ENCODE data around the gene LGALS3BP.

LGALS3BP gene

DNA sequence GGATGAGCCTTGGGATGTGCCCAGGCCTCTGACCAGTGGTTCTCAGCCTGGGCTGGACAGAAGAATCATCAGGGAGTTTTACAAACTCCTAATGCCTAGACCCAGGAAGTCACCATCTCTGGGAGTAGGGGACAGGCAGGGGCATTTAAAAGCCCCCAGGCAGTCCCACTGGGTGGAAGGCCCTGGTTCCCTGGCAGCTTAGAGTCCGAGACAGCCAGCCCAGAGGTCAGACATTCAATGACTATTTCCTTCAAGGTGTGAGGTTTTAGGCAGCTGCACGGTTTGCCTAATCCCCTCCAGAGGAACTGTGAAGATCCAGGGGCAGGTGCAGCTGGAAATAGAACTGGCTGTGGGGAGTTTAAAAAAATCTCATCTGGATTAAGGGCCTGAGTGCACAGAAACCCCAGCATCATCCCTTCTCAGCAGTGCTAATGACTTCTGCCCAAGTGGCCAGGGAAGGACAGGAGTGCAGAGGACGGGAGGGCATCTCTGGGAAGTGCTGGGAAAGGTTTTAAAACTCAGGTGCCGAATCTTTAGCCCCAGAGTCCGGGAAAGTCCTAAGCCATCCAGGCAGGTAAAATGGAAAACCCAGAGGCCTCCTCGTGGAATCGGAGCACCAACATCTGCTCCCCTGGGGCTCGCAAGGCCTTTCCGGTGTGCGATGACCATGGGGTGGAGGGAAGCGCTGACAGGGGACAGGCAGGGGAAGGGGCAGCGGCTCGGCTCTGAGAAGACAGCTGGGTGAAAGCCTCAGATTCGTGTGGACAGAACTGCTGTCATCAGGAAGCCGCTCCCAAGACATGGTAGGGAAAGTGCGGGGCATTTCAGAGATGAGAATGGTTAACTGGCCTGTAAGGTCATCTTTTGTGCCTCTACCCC, 1.5 kb upstream of the LGALS3BP start:
- no peak for TF ChIP-seq TAF1 (IDR thresholded peaks at IDR 0.05; ENCODE audit: low read depth)

DNA sequence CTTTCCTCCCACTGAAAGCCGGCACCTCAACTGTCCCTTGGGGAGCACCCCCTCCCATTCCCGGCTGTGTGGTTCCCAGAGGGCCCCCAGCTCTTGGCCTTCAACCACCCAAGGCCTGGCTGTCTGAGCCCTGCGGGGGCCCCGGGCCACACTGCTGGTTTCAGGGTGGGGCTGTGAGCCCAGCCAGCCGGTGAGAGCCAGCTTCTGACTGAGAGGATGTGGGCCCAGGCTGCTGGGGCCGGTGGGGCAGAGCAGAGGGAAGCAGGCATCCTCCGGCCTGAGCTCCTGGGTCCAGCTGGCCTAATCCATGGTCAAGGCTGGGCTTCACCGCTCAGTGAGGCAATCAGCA, 875 bp upstream of the LGALS3BP start:
- TF ChIP-seq, protein P1, sequence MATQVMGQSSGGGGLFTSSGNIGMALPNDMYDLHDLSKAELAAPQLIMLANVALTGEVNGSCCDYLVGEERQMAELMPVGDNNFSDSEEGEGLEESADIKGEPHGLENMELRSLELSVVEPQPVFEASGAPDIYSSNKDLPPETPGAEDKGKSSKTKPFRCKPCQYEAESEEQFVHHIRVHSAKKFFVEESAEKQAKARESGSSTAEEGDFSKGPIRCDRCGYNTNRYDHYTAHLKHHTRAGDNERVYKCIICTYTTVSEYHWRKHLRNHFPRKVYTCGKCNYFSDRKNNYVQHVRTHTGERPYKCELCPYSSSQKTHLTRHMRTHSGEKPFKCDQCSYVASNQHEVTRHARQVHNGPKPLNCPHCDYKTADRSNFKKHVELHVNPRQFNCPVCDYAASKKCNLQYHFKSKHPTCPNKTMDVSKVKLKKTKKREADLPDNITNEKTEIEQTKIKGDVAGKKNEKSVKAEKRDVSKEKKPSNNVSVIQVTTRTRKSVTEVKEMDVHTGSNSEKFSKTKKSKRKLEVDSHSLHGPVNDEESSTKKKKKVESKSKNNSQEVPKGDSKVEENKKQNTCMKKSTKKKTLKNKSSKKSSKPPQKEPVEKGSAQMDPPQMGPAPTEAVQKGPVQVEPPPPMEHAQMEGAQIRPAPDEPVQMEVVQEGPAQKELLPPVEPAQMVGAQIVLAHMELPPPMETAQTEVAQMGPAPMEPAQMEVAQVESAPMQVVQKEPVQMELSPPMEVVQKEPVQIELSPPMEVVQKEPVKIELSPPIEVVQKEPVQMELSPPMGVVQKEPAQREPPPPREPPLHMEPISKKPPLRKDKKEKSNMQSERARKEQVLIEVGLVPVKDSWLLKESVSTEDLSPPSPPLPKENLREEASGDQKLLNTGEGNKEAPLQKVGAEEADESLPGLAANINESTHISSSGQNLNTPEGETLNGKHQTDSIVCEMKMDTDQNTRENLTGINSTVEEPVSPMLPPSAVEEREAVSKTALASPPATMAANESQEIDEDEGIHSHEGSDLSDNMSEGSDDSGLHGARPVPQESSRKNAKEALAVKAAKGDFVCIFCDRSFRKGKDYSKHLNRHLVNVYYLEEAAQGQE (IDR thresholded peaks at IDR 0.05; ENCODE audit: low read depth) = no peak
- TF ChIP-seq FOXM1 (IDR thresholded peaks at IDR 0.05; ENCODE audit: borderline replicate concordance, low read depth) (no peak), RAD21 (IDR thresholded peaks at IDR 0.05; ENCODE audit: low read depth) (no peak), CEBPB (IDR thresholded peaks at IDR 0.05) (no peak), CREB1 (IDR thresholded peaks at IDR 0.05; ENCODE audit: low read depth) (no peak), YY1 (IDR thresholded peaks at IDR 0.05; ENCODE audit: low read depth) (no peak), TCF12 (IDR thresholded peaks at IDR 0.05; ENCODE audit: low read depth) (no peak), EGR1 (IDR thresholded peaks at IDR 0.05) (no peak), TAF1 (IDR thresholded peaks at IDR 0.05; ENCODE audit: low read depth) (no peak), ZBTB7A (IDR thresholded peaks at IDR 0.05; ENCODE audit: low read depth) (no peak)
- TF ChIP-seq, protein P2, sequence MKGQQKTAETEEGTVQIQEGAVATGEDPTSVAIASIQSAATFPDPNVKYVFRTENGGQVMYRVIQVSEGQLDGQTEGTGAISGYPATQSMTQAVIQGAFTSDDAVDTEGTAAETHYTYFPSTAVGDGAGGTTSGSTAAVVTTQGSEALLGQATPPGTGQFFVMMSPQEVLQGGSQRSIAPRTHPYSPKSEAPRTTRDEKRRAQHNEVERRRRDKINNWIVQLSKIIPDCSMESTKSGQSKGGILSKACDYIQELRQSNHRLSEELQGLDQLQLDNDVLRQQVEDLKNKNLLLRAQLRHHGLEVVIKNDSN (IDR thresholded peaks at IDR 0.05) = no peak

DNA sequence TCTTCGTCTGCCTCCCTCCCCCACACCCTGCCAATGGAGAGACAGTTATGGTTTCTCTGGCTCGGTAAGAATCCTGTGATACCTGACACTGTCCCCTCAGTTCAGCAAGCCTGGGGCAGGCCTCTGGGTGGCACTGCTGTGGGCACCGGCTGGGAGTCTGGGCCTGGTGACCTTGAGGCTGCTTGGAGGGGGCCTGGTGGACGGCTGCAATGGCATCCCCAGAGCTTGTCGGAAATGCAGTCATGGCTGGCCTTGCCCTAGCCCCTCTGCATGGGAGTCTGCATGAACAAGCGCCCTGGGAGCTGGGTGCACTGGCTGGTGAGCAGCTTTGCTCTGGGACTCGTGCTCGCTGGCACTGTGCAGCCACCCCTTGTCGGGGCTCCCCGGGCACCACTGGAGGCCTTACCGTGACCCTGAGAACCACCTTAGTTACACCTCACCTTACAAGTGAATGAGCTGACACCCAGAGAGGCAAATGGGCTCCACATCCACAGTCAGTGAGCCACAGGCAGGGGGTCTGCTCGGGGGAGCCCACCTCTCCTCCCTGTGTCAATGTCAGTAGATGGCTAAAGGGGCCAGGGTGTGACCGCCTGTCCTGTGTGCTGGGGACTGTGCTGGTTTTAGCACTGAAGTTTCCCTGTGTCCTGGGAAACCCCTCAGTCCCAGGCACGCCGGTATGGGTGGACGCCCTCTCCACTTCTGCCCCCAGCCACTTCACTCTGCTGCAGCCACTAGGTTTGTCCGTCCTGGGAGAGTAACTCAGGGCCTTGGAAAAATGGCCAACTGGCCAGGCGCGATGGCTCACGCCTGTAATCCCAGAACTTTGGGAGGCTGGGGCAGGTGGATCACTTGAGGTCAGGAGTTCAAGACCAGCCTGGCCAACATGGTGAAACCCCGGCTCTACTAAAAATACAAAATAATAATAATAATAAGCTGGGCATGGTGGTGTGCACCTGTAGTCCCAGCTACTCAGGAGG, 1.4 kb downstream of the LGALS3BP start:
- no peak for TF ChIP-seq EGR1 (IDR thresholded peaks at IDR 0.05)
- TF ChIP-seq, protein P2 (IDR thresholded peaks at IDR 0.05) = no peak
- TF ChIP-seq FOXM1 (IDR thresholded peaks at IDR 0.05; ENCODE audit: borderline replicate concordance, low read depth) = no peak
- TF ChIP-seq CEBPB (IDR thresholded peaks at IDR 0.05) = no peak
- TF ChIP-seq RAD21 (IDR thresholded peaks at IDR 0.05; ENCODE audit: low read depth) = no peak
- no peak for TF ChIP-seq EP300 (IDR thresholded peaks at IDR 0.05; ENCODE audit: borderline replicate concordance)

DNA sequence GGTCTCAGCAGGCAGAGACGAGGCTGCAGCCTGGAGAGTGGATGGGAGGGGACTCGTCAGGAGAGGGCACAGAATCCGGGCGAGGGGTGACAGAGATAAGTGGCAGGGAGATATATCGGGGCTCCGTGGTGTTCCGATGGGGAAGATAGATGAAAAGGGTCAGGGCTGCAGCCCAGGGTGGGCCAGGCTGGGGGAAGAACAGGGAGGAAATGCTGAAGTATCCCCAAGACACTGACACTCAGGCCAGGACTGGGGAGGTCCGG, 2.1 kb downstream of the LGALS3BP start:
- TF ChIP-seq TCF12 (IDR thresholded peaks at IDR 0.05; ENCODE audit: low read depth) (no peak), EP300 (IDR thresholded peaks at IDR 0.05; ENCODE audit: borderline replicate concordance) (no peak), RAD21 (IDR thresholded peaks at IDR 0.05; ENCODE audit: low read depth) (no peak), TAF1 (IDR thresholded peaks at IDR 0.05; ENCODE audit: low read depth) (no peak), CEBPB (IDR thresholded peaks at IDR 0.05) (no peak), CREB1 (IDR thresholded peaks at IDR 0.05; ENCODE audit: low read depth) (no peak), YY1 (IDR thresholded peaks at IDR 0.05; ENCODE audit: low read depth) (no peak), TEAD4 (IDR thresholded peaks at IDR 0.05) (no peak), NFIC (IDR thresholded peaks at IDR 0.05) (no peak), EGR1 (IDR thresholded peaks at IDR 0.05) (no peak), ZBTB7A (IDR thresholded peaks at IDR 0.05; ENCODE audit: low read depth) (no peak), FOXM1 (IDR thresholded peaks at IDR 0.05; ENCODE audit: borderline replicate concordance, low read depth) (no peak)
- TF ChIP-seq, protein P1 (IDR thresholded peaks at IDR 0.05; ENCODE audit: low read depth) = no peak
- TF ChIP-seq, protein P3, sequence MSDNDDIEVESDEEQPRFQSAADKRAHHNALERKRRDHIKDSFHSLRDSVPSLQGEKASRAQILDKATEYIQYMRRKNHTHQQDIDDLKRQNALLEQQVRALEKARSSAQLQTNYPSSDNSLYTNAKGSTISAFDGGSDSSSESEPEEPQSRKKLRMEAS (IDR thresholded peaks at IDR 0.05) = no peak
- TF ChIP-seq, protein P2 (IDR thresholded peaks at IDR 0.05) = no peak

DNA sequence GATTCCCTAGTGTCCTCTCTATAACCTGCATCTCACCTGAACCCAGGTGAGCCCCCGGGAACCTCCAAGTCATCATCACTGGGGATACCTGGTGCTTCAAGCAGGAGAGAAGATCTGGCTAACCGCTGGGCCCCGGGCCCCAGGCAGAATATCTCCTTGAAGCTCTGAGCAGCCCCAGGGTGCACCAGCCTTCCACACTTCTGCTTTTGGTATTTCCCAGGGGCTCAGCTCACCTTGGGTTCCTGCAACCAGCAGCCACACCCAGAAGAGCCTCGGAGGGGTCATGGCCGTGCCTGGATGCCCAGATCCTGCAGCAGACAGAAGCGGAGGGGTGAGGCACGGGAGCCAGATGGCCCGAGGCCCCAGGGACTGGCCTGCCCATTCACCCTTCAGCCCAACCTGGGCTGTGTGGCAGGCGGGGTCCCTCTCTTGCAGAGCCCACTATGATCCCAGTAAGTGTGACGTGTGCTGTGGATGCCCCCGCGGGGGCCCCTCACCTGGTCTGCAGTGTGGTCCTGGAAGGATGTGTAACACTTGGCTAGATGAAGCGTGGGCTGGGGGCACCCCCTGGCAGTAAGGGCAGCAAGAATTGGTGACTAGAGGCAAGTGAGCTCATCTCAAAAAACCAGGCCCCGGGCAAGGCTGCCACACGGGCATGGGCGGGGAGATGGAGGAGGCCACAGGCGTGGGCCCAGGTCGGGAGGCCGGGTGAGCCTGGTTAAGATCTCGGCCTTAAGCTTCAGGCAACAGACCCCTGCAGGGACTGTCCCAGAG, 2.6 kb downstream of the LGALS3BP start:
- TF ChIP-seq ZBTB7A (IDR thresholded peaks at IDR 0.05; ENCODE audit: low read depth) (no peak), TEAD4 (IDR thresholded peaks at IDR 0.05) (no peak), TCF12 (IDR thresholded peaks at IDR 0.05; ENCODE audit: low read depth) (no peak)
- TF ChIP-seq, protein P3 (IDR thresholded peaks at IDR 0.05) = no peak
